HS-5 (cell line): ENCODE results near the gene KRT38.

ENCODE experiments used
- DNase-seq: peaks from one replicate; pipeline ENCODE4 v3.0.0-alpha.2; 2012; ENCODE audit warnings: low read depth

The KRT38 gene

GRCh38 chr17:41440531-41441033, at the start of gene KRT38:
KRT38 (minus strand) TSS chr17:41440983; CDS start chr17:41440921, 62 bp downstream.
- DNase-seq, result no peak

- DNase-seq, result no peak
Measured at GRCh38 chr17:41489531-41489930, 48.7 kb upstream of the KRT38 start, which contains the start of gene KRT36. KRT36 (minus strand) TSS chr17:41489910; CDS start chr17:41489864, 46 bp downstream.

GRCh38 chr17:41486809-41487530, 46.2 kb upstream of the KRT38 start:
- DNase-seq, result no peak

DNA sequence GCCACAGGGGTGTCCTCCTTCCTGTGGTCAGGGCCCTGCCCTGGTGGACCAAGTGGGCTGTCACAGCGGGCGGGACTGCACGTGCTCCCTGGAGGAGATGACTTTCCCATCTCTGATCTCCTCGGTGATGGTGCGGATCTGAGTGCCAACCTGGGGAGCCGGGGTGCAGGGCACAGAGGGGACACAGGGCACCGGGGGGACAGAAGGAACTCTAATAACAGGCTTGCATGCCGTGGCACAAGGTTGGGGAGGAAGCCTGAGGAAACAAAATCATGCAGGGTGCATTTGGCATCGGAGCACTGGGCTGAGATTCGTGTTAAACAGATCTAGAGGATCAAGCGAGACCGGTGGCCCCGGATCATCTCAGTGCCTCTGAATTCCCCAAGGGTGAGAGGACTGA, 45.5 kb upstream of the KRT38 start:
- DNase-seq, result no peak

DNA sequence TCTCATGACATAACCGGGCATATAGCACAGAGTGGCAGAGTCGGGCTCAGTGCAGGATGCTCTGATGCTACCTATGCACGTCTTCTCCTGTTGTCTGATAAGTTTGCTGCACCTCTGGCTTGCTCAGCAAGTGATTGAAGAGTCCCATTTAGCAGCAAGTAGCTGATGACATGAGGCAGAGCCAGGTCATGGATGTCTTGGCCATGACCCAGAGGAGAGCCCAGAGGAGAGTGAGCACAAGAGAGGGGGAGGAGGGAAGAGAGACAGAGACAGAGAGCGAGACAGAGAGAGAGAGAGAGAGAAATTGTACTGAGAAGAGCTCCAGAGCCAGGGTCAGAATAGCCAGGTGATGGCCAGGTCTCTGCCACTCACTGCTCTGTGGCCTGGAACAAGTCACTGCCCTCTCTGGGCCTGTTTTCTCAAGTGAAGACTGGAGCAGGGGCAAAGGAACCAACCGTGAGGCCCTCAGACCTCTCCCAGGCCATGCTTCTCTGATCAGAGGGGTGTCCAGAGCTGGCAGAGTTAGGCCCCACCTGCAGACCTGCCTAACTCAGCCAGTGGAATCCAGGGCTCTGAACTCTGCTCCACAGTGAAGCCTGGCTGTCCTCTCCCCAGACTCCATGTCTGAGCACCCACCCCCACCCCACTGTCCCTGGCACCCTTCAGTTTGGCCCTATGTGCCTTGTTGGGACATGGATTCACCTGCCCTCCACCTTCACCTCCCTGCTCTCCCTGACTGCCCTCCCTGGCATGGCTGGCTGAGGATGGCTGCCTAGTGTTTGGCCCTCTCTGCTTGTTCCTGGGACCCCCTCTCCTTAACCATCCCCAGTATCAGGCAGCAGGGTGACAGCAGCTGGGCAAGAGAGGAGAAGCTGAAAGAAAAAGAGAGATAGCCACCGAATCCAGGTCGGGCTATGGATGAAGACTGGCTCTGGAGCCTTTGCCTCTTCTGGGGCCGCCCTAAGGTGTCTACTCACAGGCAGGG, 44.4 kb upstream of the KRT38 start:
- no peak for DNase-seq

GRCh38 chr17:41483991-41484826, 43.4 kb upstream of the KRT38 start:
- DNase-seq, result no peak

GRCh38 chr17:41483531-41483930, 42.7 kb upstream of the KRT38 start:
- DNase-seq, result no peak

GRCh38 chr17:41481036-41481435, 40.3 kb upstream of the KRT38 start, which contains the start of gene KRT35:
KRT35 (minus strand) TSS chr17:41481151; CDS start chr17:41481097, 54 bp downstream.
- DNase-seq, result no peak

GRCh38 chr17:41480581-41480980, 39.8 kb upstream of the KRT38 start:
- no peak for DNase-seq

DNA sequence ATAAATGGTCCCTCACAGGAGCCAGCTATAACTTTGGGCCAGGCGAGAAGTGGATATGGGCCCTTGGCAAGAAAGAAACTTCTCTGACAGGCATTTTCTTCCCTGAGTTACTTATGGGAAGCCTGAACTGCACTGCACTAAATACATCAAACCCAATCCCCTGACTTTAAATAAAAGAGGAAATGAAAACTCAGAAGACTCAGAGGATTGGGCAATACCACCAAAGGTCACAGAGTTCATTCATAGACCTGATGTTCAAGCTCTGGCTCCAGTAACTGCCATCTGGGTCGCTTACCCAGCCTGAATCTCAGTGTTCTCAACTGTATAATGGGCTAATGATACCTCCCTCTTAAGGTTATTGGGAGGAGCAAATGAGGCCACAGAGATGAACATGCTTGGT, 39.4 kb upstream of the KRT38 start:
- no peak for DNase-seq

DNA sequence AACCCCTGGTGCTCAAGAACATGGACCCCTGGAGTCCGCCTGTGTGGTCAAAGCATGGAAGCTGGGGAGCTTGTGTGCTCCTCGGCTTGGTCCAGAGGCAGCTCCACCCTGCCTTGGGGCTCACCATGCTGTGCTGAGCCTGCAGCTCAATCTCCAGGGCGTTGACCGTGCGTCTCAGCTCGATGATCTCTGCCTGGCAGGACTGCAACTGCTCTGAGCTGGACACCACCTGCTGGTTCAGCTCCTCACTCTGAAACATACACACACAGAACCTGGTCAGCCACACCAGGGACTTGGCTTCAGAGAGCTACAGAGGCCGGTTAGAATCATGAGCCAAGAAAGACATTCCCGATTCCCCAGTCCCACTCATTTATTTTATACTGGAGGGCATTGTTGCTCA, 37.5 kb upstream of the KRT38 start:
- no peak for DNase-seq

DNA sequence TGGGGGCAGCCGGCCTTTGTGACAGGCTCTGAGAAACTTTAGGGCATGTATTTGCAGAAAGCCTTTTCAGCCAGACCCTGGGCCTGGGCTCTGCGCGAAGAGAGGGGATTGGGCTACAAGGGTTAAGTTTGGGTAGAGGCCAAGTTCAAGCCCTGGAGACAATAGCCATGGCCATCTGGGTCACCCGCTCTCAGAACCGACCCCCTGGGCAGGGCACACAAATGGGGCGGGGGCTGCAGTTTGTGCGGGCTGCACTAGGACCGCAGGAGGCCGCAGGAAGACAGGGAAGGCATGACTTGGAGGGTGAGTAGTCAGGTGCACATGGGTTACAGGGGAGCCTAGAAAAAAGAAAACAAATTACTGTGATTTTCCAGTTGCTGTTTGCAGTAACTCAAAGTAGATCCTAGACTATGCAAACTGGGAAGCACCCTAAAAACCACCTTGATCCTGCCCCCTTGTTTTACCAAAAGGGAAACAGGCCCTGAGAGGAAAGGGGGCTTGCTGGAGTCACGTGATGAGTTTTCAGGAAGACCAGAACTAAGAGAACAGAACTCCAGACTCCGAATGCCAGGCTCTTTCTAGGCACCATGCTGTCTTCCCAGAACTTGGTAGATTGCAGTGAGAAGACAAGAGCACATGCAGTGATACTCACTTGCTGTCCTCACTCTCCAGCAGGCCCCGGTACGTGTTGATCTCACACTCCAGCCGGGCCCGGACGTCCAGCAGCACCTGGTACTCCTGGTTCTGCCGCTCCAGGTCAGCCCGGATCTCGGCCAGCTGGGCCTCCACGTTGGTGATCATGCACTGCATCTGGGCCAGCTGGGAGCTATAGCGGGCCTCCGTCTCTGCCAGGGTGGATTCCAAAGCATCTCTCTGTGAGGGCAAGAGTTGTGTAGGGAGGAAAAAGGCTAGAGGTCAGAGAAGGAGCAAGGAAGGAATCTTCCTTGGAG, 36.4 kb upstream of the KRT38 start:
- no peak for DNase-seq

DNA sequence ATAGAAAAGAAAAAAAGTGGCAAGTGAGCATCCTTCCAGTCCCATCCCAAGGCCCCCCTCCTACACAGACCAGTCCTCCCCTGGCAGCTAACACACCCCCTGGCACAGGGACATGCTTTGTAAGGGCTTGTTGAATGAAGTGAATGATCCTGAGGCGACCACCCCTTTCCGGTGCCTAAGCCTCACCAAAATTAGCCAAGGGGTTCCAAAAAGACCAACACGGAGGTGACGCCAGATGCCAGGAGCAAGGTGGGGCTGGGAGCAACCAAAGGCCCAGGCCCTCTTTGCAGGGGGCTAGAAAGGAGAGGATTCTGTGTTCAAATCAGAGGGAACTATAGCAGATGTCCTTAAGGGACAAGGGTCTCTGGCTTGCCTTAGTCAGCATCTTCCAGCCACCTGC, 34.6 kb upstream of the KRT38 start:
- DNase-seq, result no peak

- DNase-seq, result no peak
Measured at GRCh38 chr17:41474863-41475262, 34.1 kb upstream of the KRT38 start.

GRCh38 chr17:41468346-41468745, 27.6 kb upstream of the KRT38 start:
- DNase-seq, result no peak

DNA sequence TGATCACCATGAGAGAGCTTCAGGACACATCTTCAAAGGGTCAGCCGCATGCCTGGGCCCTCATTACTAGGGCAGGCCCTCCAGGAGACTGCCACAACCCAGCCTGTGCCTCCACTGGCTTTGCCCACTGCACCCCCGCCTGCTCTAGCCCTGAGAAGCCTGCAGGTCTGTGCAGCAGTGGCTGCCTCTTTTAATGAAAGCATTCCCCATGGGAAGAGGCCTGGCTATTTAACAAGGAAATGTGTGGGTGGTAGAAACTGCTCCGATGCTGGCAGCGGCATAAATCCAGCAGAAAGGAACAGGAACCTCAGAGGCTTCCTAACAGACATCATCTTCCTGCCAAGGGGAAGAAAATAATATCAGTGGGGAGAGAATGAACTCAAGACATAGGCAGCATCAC, 26.8 kb upstream of the KRT38 start:
- no peak for DNase-seq

DNA sequence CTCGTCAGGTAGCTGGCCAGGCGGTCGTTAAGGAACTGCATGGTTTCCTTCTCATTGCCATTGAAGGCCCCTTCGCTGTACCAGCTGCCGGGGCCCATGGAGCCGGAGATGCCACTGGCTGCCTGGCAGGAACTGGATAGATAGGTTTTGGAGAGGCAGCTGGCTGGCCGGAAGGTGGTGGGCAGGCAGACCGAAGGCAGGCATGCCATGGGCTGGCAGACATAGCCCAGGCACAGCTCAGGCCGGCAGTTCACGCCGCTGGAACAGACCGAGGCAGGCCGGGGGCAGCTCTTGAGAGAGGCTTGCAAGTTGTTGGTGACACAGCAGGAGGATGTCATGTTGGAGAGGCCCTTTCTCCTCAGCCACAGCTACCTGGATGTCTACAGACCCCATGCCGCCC, 26.2 kb upstream of the KRT38 start, which contains the start of gene KRT32:
KRT32 (minus strand) TSS at position 399 of the 400 bp plus-strand sequence; CDS start at position 338, 61 bp downstream.
- no peak for DNase-seq

- DNase-seq, result peak; percentile 80
Measured at GRCh38 chr17:41464682-41465081, 23.9 kb upstream of the KRT38 start.

- no peak for DNase-seq
Measured at GRCh38 chr17:41464173-41464572, 23.4 kb upstream of the KRT38 start.

DNA sequence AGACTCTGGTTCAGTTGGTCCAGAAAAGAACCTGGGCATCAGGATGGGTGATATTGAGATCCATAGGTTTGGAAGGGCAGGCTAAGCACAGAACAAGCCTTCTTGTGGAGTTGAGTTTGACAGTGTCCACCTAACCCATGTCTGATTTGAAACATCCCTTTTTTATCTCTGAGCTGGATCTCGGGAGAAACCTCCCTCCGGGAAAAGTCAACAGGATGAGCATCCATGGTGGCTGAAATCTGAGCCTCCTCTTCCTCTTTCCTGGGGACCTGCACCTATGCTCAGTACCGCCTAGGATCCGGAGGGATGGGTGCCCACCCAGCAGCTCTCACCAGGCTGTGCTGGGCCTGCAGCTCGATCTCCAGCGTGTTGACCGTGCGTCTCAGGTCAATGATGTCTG, 23.0 kb upstream of the KRT38 start:
- no peak for DNase-seq
